SK-N-SH (cell line): ENCODE data around the gene DSCAM. TPM values are rescaled to one million over a fixed set of nuclear protein-coding genes. Genes with fewer than 3 reads are reported as not detected.
"Not testable (repeated sequence)": the region's sequence is repeated elsewhere in the genome, so short reads cannot be mapped to it uniquely, and the experiment has no call there.

ENCODE experiments used
- CTCF ChIA-PET: fragments of 300-600, 350-600 bp; formaldehyde crosslinking; extraction: SDS; loops from one replicate; lab custom pipeline; 2021; lab: Yijun Ruan, JAX
- POLR2A ChIA-PET: fragments of 350-600 bp; sonication (Branson Sonifier 250); formaldehyde crosslinking; extraction: SDS; loops from one replicate; lab custom pipeline; 2020; ENCODE audit warnings: antibody characterized with exemption, inconsistent platforms; lab: Yijun Ruan, JAX
- DNase-seq: peaks from one replicate; pipeline ENCODE4 v3.0.0; 2012
- H2AFZ ChIP-seq: fragments of 200-600 bp; sonication (generic); 2 replicates; pipeline ENCODE4 v1.8.1; 2016; ENCODE audit warnings: antibody characterized with exemption, mild to moderate bottlenecking, low read depth
- H3F3A ChIP-seq: fragments of 200-600 bp; sonication (generic); replicated peaks from 2 replicates; pipeline ENCODE3; 2016; ENCODE audit warnings: antibody characterized with exemption, mild to moderate bottlenecking; ENCODE audit not compliant: insufficient read depth
- H3K27ac ChIP-seq, 2 experiments: fragments of 200-500 bp in 1 of 2; fragments of 200-600 bp in 1 of 2; sonication (Bioruptor generic) in 1 of 2; sonication (generic), shearing (Covaris generic) in 1 of 2; 2 replicates each; pipeline versions ENCODE4 v1.5.1 to v1.6.1; 2014 to 2016; ENCODE audit warnings: low read depth in 2 of 2, inconsistent platforms in 1 of 2, low read length in 1 of 2, mild to moderate bottlenecking in 1 of 2, mixed read lengths in 1 of 2
- H3K27me3 ChIP-seq: fragments of 200-600 bp; sonication (generic), shearing (Covaris generic); 2 replicates; pipeline ENCODE4 v1.6.1; 2016; ENCODE audit warnings: mixed run types; ENCODE audit not compliant: insufficient read depth
- H3K36me3 ChIP-seq, 2 experiments: fragments of 200-500 bp in 1 of 2; fragments of 200-600 bp in 1 of 2; sonication (Bioruptor generic) in 1 of 2; sonication (generic) in 1 of 2; replicated peaks in 1 of 2; 2 replicates each; pipeline versions ENCODE3 to v1.5.1; 2014 to 2016; ENCODE audit warnings: low read length in 1 of 2, mild to moderate bottlenecking in 1 of 2; ENCODE audit not compliant: insufficient read depth in 2 of 2, control insufficient read depth in 1 of 2
- H3K4me1 ChIP-seq, 2 experiments: fragments of 200-500 bp in 1 of 2; fragments of 200-600 bp in 1 of 2; sonication (Bioruptor generic) in 1 of 2; sonication (generic), shearing (Covaris generic) in 1 of 2; 2 replicates each; pipeline versions ENCODE4 v1.5.1 to v1.6.1; 2014 to 2016; ENCODE audit warnings: low read depth in 1 of 2, low read length in 1 of 2, mixed run types in 1 of 2; ENCODE audit not compliant: insufficient read depth in 2 of 2, control insufficient read depth in 1 of 2
- H3K4me2 ChIP-seq: fragments of 200-600 bp; sonication (generic), shearing (Covaris generic); 2 replicates; pipeline ENCODE4 v1.6.1; 2017; ENCODE audit warnings: mixed run types
- H3K4me3 ChIP-seq, 2 experiments: fragments of 200-500 bp in 1 of 2; fragments of 200-600 bp in 1 of 2; sonication (Bioruptor generic) in 1 of 2; sonication (generic), shearing (Covaris generic) in 1 of 2; 2 replicates each; pipeline versions ENCODE4 v1.5.1 to v1.8.1; 2014 to 2016; ENCODE audit warnings: low read depth in 2 of 2, inconsistent platforms in 1 of 2, low read length in 1 of 2, mild to moderate bottlenecking in 1 of 2, mixed read lengths in 1 of 2, moderate library complexity in 1 of 2
- H3K79me2 ChIP-seq: fragments of 200-600 bp; sonication (generic); 2 replicates; pipeline ENCODE4 v1.8.1; 2017; ENCODE audit warnings: mild to moderate bottlenecking; ENCODE audit not compliant: insufficient read depth
- H3K9ac ChIP-seq: fragments of 200-600 bp; sonication (generic); 2 replicates; pipeline ENCODE4 v1.6.1; 2017; ENCODE audit warnings: mixed run types
- H3K9me2 ChIP-seq: fragments of 200-600 bp; sonication (generic); 2 replicates; pipeline ENCODE4 v1.6.1; 2017; ENCODE audit warnings: mixed run types
- H3K9me3 ChIP-seq: fragments of 200-600 bp; sonication (generic); 2 replicates; pipeline ENCODE4 v1.6.1; 2017; ENCODE audit warnings: mixed run types, mild to moderate bottlenecking, moderate library complexity
- H4K20me1 ChIP-seq: fragments of 200-600 bp; sonication (generic); 2 replicates; pipeline ENCODE4 v1.6.1; 2017; ENCODE audit warnings: mild to moderate bottlenecking, mixed run types; ENCODE audit not compliant: insufficient read depth
- CTCF ChIP-seq: fragments of 200-600 bp; sonication (generic); IDR thresholded peaks from 2 replicates; pipeline ENCODE4 v1.6.1; 2017; ENCODE audit warnings: antibody characterized with exemption, mild to moderate bottlenecking, moderate library complexity
- ELF1 ChIP-seq: IDR thresholded peaks from 2 replicates; pipeline ENCODE4 v1.4.0; 2012
- GABPA ChIP-seq: IDR thresholded peaks from 2 replicates; pipeline ENCODE4 v1.4.0; 2012; ENCODE audit warnings: low read depth, mild to moderate bottlenecking
- GATA2 ChIP-seq: sonication (generic); formaldehyde crosslinking; IDR thresholded peaks from 2 replicates; pipeline ENCODE4 v1.5.0; 2020; ENCODE audit warnings: mild to moderate bottlenecking, missing genetic modification reagents
- JUND ChIP-seq: IDR thresholded peaks from 2 replicates; pipeline ENCODE4 v1.4.0; 2012
- RCOR1 ChIP-seq: fragments of 150-350 bp; IDR thresholded peaks from 2 replicates; pipeline ENCODE4 v1.6.1; 2017; ENCODE audit warnings: antibody characterized with exemption, low read length
- RXRA ChIP-seq: IDR thresholded peaks from 2 replicates; pipeline ENCODE4 v1.4.0; 2012; ENCODE audit warnings: low read depth, mild to moderate bottlenecking, borderline replicate concordance
- SIN3A ChIP-seq: IDR thresholded peaks from 2 replicates; pipeline ENCODE4 v1.6.1; 2012; ENCODE audit warnings: low read depth, mild to moderate bottlenecking, low read length, moderate library complexity, borderline replicate concordance
- SMC3 ChIP-seq: IDR thresholded peaks from 2 replicates; pipeline ENCODE4 v1.6.1; 2012; ENCODE audit warnings: low read depth, low read length, improper control_type of control experiment
- TCF12 ChIP-seq: IDR thresholded peaks from 2 replicates; pipeline ENCODE4 v1.4.0; 2012
- USF2 ChIP-seq: fragments of 150-350 bp; IDR thresholded peaks from 2 replicates; pipeline ENCODE4 v1.6.1; 2017; ENCODE audit warnings: antibody characterized with exemption, low read length, low read depth, borderline replicate concordance
- YY1 ChIP-seq: IDR thresholded peaks from 2 replicates; pipeline ENCODE4 v1.4.0; 2012; ENCODE audit warnings: low read depth, mild to moderate bottlenecking
- WGBS: methylation state at CpG from one replicate; pipeline ENCODE4 v1.1.6; 2017; ENCODE audit warnings: low lambda C conversion rate; 5-methylcytosine and 5-hydroxymethylcytosine counted together
- polyA plus RNA-seq, 3 experiments: library from polyadenylated mRNA; depleted of rRNA; stranded (reverse); fragments of >200 nt; gene quantifications; 2 replicates each; pipeline ENCODE4 v1.2.3, GENCODE V29; 2012

DSCAM gene
- polyA plus RNA-seq (2012; rRNA removed), result not detected in 2 replicates
- polyA plus RNA-seq (2012; cell fraction: cytosol; rRNA removed), result not detected in 2 replicates
- polyA plus RNA-seq (2012; cell fraction: nucleus; rRNA removed), result not detected in 2 replicates

GRCh38 chr21:40846587-40847411 lies at the start of gene DSCAM:
Gene DSCAM, minus strand, starts transcription at chr21:40847158. Its CDS starts 497 bp downstream, at chr21:40846661.
- H3K4me2 ChIP-seq, result no peak within 1 kb of the TSS

GRCh38 chr21:40895697-40896096 lies 48.7 kb upstream of the DSCAM start:
- DNase-seq, H3K4me3 ChIP-seq, CTCF ChIA-PET, H3K27ac ChIP-seq, H3K79me2 ChIP-seq, H4K20me1 ChIP-seq, H3F3A ChIP-seq, H3K36me3 ChIP-seq, H3K27me3 ChIP-seq, H3K9ac ChIP-seq, H3K9me3 ChIP-seq, H2AFZ ChIP-seq, H3K9me2 ChIP-seq, POLR2A ChIA-PET, H3K4me2 ChIP-seq, H3K4me1 ChIP-seq: not testable (repeated sequence)
- WGBS, result 17% methylated on average over 3 of the region's 3 CpGs

More at GRCh38 chr21:40846587-40847411, at the start of gene DSCAM:
- TF ChIP-seq SMC3 (no peak), JUND (no peak), CTCF (no peak), SIN3A (no peak), RXRA (no peak), YY1 (no peak), TCF12 (no peak), RCOR1 (no peak)
- no peaks in the 10 kb centered on the region for H3K36me3 ChIP-seq
- H3K27me3 ChIP-seq, result no peaks in the 10 kb centered on the region
- H3K9ac ChIP-seq, result no peak within 1 kb of the TSS
- ChIA-PET CTCF (interaction anchor here (0.9 to 3.6 kb wide), 4 partner anchors 10 to 703 kb away, joined by 3 to 18 read pairs (median 3); no protein-coding TSS in a partner anchor), POLR2A (no interaction called here)
- peaks cover 0 to 3% of the 10 kb centered on the region in 2 experiments; a peak in 1 of 4 replicates for H3K4me1 ChIP-seq
- H3K9me3 ChIP-seq, result no peaks in the 10 kb centered on the region
- peak; percentile 57 for DNase-seq
- 8% methylated on average over 31 of the region's 94 CpGs for WGBS
- no peaks in the 10 kb centered on the region for H3K9me2 ChIP-seq
- H3F3A ChIP-seq, result no peaks in the 10 kb centered on the region
- no peaks in the 10 kb centered on the region for H4K20me1 ChIP-seq
- no peaks in the 10 kb centered on the region for H3K79me2 ChIP-seq
- no peak within 1 kb of the TSS for H2AFZ ChIP-seq
- H3K27ac ChIP-seq, result no peak within 1 kb of the TSS
- peak within 1 kb of the TSS in 1 of 2 experiments; percentile 19; a peak in 1 of 4 replicates for H3K4me3 ChIP-seq

- Histone ChIP-seq H3K9ac (no peak overlapping the region), H3K4me3 (no peak overlapping the region), H3F3A (no peaks in the 10 kb centered on the region), H3K4me2 (no peak overlapping the region), H3K79me2 (no peaks in the 10 kb centered on the region), H3K27me3 (no peaks in the 10 kb centered on the region), H4K20me1 (no peaks in the 10 kb centered on the region), H3K4me1 (no peaks in the 10 kb centered on the region), H3K36me3 (no peaks in the 10 kb centered on the region), H3K9me3 (no peaks in the 10 kb centered on the region), H2AFZ (no peak overlapping the region), H3K27ac (no peak overlapping the region), H3K9me2 (no peaks in the 10 kb centered on the region)
- DNase-seq, result no peak
- TF ChIP-seq GABPA, result no peak
- TF ChIP-seq GATA2 (CRISPR knock-in tag), result no peak
- TF ChIP-seq ELF1, result no peak
- no peak for TF ChIP-seq USF2
- CTCF ChIA-PET, result interaction anchor here (1.3 kb wide), 1 partner anchor 743 kb away, joined by 3 read pairs; no protein-coding TSS in a partner anchor
- WGBS, result 33% methylated on average over 4 of the region's 4 CpGs
- POLR2A ChIA-PET, result no interaction called here
Observed at GRCh38 chr21:40886931-40887330, 40.0 kb upstream of the DSCAM start.
